A673 (cell line): ENCODE data around the gene WDR37. TPM values are rescaled to one million over a fixed set of nuclear protein-coding genes. Genes with fewer than 3 reads are reported as not detected.

Experiments
- BruUV-seq: library from RNA; stranded (reverse); fragments of 400-500 nt; replicated peaks from 2 replicates; lab custom pipeline; 2021; lab: Mats Ljungman, UMichigan
- CTCF ChIA-PET: fragments of 300-600 bp; sonication (Branson Sonifier 250); formaldehyde crosslinking; loops from one replicate; lab custom pipeline; 2022; ENCODE audit warnings: antibody characterized with exemption; lab: Charles Lee
- POLR2A ChIA-PET: fragments of 300-600 bp; sonication (Branson Sonifier 250); formaldehyde crosslinking; loops from one replicate; lab custom pipeline; 2022; ENCODE audit warnings: antibody characterized with exemption; ENCODE audit not compliant: low non-redundant PET; lab: Charles Lee
- DNase-seq: peaks from one replicate; pipeline ENCODE4 v3.0.0-alpha.2; 2015; ENCODE audit warnings: low spot score
- H3K27ac ChIP-seq: fragments of 200-600 bp; sonication (generic); 2 replicates; pipeline ENCODE4 v1.5.1; 2016; ENCODE audit warnings: mixed run types, low read depth, mild to moderate bottlenecking, mixed read lengths, antibody characterized with exemption, low read length; ENCODE audit not compliant: poor library complexity, severe bottlenecking
- H3K27me3 ChIP-seq: fragments of 200-600 bp; sonication (generic); replicated peaks from 2 replicates; pipeline ENCODE4 v1.6.1; 2017; ENCODE audit warnings: mixed run types, low read depth, mild to moderate bottlenecking, mixed read lengths, antibody characterized with exemption, low read length; ENCODE audit not compliant: insufficient read depth, poor library complexity
- H3K36me3 ChIP-seq: fragments of 200-600 bp; sonication (generic); 2 replicates; pipeline ENCODE4 v1.6.1; 2016; ENCODE audit warnings: mixed run types, mild to moderate bottlenecking, mixed read lengths, antibody characterized with exemption, low read length; ENCODE audit not compliant: insufficient read depth, poor library complexity, severe bottlenecking
- H3K4me1 ChIP-seq: fragments of 200-600 bp; sonication (generic); 2 replicates; pipeline ENCODE4 v1.6.1; 2017; ENCODE audit warnings: mixed run types, mild to moderate bottlenecking, mixed read lengths, antibody characterized with exemption, low read length; ENCODE audit not compliant: insufficient read depth, poor library complexity, severe bottlenecking
- H3K4me3 ChIP-seq: fragments of 200-600 bp; sonication (generic); 2 replicates; pipeline ENCODE4 v1.5.1; 2016; ENCODE audit warnings: low read depth, mixed run types, mild to moderate bottlenecking, mixed read lengths, low read length; ENCODE audit not compliant: poor library complexity, severe bottlenecking
- H3K9me3 ChIP-seq: fragments of 200-600 bp; sonication (generic); 2 replicates; pipeline ENCODE4 v1.6.1; 2016; ENCODE audit warnings: mixed run types, low read depth, mild to moderate bottlenecking, mixed read lengths, antibody characterized with exemption, low read length; ENCODE audit not compliant: poor library complexity, severe bottlenecking
- CTCF ChIP-seq: fragments of 300-800, 200-600 bp; sonication (generic); conservative IDR thresholded peaks from 2 replicates; pipeline ENCODE4 v1.5.1; 2017; ENCODE audit warnings: low read depth, mild to moderate bottlenecking, antibody characterized with exemption, low read length, moderate library complexity, mixed read lengths
- EZH2 ChIP-seq: fragments of 200-600 bp; sonication (generic); IDR thresholded peaks from 2 replicates; pipeline ENCODE4 v1.6.1; 2017; ENCODE audit warnings: borderline replicate concordance, low read depth, mild to moderate bottlenecking, mixed read lengths, antibody characterized with exemption, low read length; ENCODE audit not compliant: poor library complexity, severe bottlenecking
- intact Hi-C: fragments of 100-400 bp; cut with micrococcal nuclease; formaldehyde crosslinking; loops from one replicate; pipeline ENCODE4 v1.10.0; 2022; ENCODE audit not compliant: unreplicated experiment
- total RNA-seq: library from RNA; stranded (reverse); gene quantifications from 2 replicates; pipeline ENCODE4 v1.2.3, GENCODE V29; 2021

Gene WDR37
- total RNA-seq, 1 experiment from 2014 or later, result 12.6 TPM

GRCh38 chr10:1177936-1178335 is 121.8 kb downstream of the WDR37 start:
- no peak for DNase-seq
- intact Hi-C loops, result no loop called here

GRCh38 chr10:1178506-1178905 is 122.3 kb downstream of the WDR37 start:
- Histone ChIP-seq H3K4me1 (no peaks in the 10 kb centered on the region), H3K27ac (no peak overlapping the region), H3K9me3 (no peaks in the 10 kb centered on the region), H3K4me3 (no peak overlapping the region), H3K36me3 (no peaks in the 10 kb centered on the region), H3K27me3 (peaks cover 40% of the 10 kb centered on the region)
- no TSS peak for BruUV-seq
- DNase-seq, result no peak
- CTCF ChIA-PET, result no interaction called here
- TF ChIP-seq EZH2, result no peak
- TF ChIP-seq CTCF, result no peak
- POLR2A ChIA-PET, result no interaction called here
- intact Hi-C loops, result no loop called here

More at GRCh38 chr10:1177936-1178335, 121.8 kb downstream of the WDR37 start:
- TF ChIP-seq CTCF (no peak), EZH2 (no peak)
- Histone ChIP-seq H3K9me3 (no peaks in the 10 kb centered on the region), H3K36me3 (no peaks in the 10 kb centered on the region), H3K4me1 (no peaks in the 10 kb centered on the region), H3K27ac (no peak overlapping the region), H3K4me3 (no peak overlapping the region), H3K27me3 (peaks cover 34% of the 10 kb centered on the region)
- no TSS peak for BruUV-seq
- POLR2A ChIA-PET, result no interaction called here
- CTCF ChIA-PET, result no interaction called here

GRCh38 chr10:1179346-1180070 is 123.3 kb downstream of the WDR37 start:
- Histone ChIP-seq H3K27ac (no peak overlapping the region), H3K4me1 (no peaks in the 10 kb centered on the region), H3K4me3 (no peak overlapping the region), H3K27me3 (peaks cover 50% of the 10 kb centered on the region), H3K9me3 (no peaks in the 10 kb centered on the region), H3K36me3 (no peaks in the 10 kb centered on the region)
- intact Hi-C loops, result no loop called here
- ChIA-PET POLR2A (no interaction called here), CTCF (no interaction called here)
- no TSS peak for BruUV-seq
- no peak for DNase-seq
- TF ChIP-seq CTCF (no peak), EZH2 (no peak)
